Kidney (tissue), 14 donors: Measurements from ENCODE around the gene ATG16L2. TPM values are rescaled to one million over a fixed set of nuclear protein-coding genes. Genes with fewer than 3 reads are reported as not detected.

Experiments used
- DNase-seq, 5 donors: peaks; one replicate each; pipeline ENCODE4 v3.0.0-alpha.2; 2013 to 2020
- FAIRE-seq: peaks from 2 replicates; lab custom pipeline; 2012; peaks lifted over from hg19 to GRCh38; lab: Jason Lieb, UNC
- H3K27ac ChIP-seq, 2 donors: one replicate each; pipeline ENCODE4 v1.7.0; 2013; ENCODE audit warnings: low read depth in 2 of 2, low read length in 2 of 2, inconsistent platforms in 1 of 2
- H3K27me3 ChIP-seq: one replicate; pipeline ENCODE4 v1.7.1; 2013; ENCODE audit warnings: low read length, inconsistent platforms; ENCODE audit not compliant: control insufficient read depth, insufficient read depth
- H3K36me3 ChIP-seq, 3 donors: one replicate each; pipeline versions ENCODE4 v1.7.0 to v1.7.1; 2013; ENCODE audit warnings: low read length in 3 of 3, control low read depth in 1 of 3, inconsistent platforms in 1 of 3; ENCODE audit not compliant: insufficient read depth in 3 of 3, control insufficient read depth in 2 of 3
- H3K4me1 ChIP-seq, 3 donors: one replicate each; pipeline versions ENCODE4 v1.7.0 to v1.7.1; 2013; ENCODE audit warnings: low read length in 3 of 3, inconsistent platforms in 1 of 3, low read depth in 1 of 3; ENCODE audit not compliant: control insufficient read depth in 2 of 3, insufficient read depth in 2 of 3
- H3K4me3 ChIP-seq, 3 donors: one replicate each; pipeline versions ENCODE4 v1.7.0 to v1.8.1; 2013; ENCODE audit warnings: low read length in 3 of 3, control low read depth in 1 of 3, inconsistent platforms in 1 of 3
- H3K9ac ChIP-seq, 3 donors: one replicate each; pipeline versions ENCODE4 v1.7.0 to v1.7.1; 2013; ENCODE audit warnings: low read length in 3 of 3, control low read depth in 1 of 3, inconsistent platforms in 1 of 3
- H3K9me3 ChIP-seq, 3 donors: one replicate each; pipeline versions ENCODE4 v1.7.0 to v1.7.1; 2013; ENCODE audit warnings: low read length in 3 of 3, control low read depth in 1 of 3, inconsistent platforms in 1 of 3; ENCODE audit not compliant: control insufficient read depth in 2 of 3, insufficient read depth in 1 of 3
- intact Hi-C: fragments of 100-400 bp; cut with DNase I; formaldehyde crosslinking; loops from one replicate; pipeline ENCODE4 v1.11.1; 2022
- polyA plus RNA-seq: library from polyadenylated mRNA; stranded (reverse); fragments of 350-450 nt; fragmentation: Illumina TruSeq; extraction: RNeasy Lipid Tissue Mini Kit (QIAGEN cat#74804); gene quantifications from one replicate; pipeline ENCODE4 v1.2.3, GENCODE V29; 2014; ENCODE audit warnings: low read depth, low replicate concordance; ENCODE audit not compliant: insufficient read depth
- total RNA-seq: library from RNA; stranded (reverse); fragmentation: NEBNext Ultra II Directional; extraction: Animal tissue kit (Norgen Biotek cat#: 25700); gene quantifications from one replicate; pipeline ENCODE4 v1.2.1, GENCODE V29; 2021
- TF ChIP-seq, protein P1 (sequence below): IDR thresholded peaks from 3 replicates; pipeline ENCODE4 v1.5.1; 2012; ENCODE audit warnings: mild to moderate bottlenecking, moderate library complexity, borderline replicate concordance; ENCODE audit not compliant: insufficient read depth; ENCODE audit errors: extremely low read depth
- donor health status: control.
- donor health status: control.
- donor health status: control.
- donor health status: control.
- donor health status: control.
- donor health status: DM: yes; HTN: yes; CAD: no.
- donor health status: Normal renal cell carcinoma (clear cell type).

ATG16L2 gene
- total and polyA plus RNA-seq, 2 donors from 2014 or later = 16.1 to 38.6 TPM

DNA sequence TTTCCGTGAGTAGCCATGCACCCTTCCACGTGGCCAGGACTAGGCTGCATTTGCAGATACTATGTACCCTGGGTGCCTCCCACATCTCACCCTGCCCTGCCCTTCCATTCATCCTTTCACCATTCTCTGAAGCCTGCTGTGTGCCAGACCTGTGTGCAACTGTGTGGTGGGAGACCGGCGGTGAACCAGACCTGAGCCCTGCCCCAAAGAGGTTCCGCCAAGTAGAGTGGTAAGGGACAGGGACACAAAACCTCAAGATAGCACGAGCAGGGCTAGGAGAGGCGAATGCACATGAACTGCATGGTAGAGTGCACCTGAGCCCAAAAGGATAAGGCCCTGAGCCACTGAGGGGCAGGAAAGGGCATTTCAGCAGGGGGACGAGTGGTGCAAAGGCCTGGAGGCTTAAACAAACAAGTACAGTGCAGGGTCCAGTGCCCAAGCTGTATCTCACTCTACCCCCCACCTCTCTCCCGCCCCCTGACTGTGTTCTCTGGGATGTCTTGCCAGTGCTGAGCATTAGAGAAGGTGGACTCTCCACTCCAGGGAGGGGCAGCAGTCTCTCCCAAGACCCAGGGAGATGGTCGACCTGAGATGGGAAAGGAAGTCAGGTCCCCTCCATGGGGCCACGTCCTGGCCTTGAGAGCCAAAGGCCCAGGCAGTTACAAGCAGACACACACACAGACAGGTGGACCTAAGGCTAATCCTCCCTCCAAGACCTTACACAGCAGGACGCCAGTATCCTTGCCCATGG lies 47.9 kb upstream of the ATG16L2 start:
- Histone ChIP-seq H3K9me3 (no peaks in the 10 kb centered on the region), H3K4me1 (peaks cover 0 to 13% (median 12%) of the 10 kb centered on the region in 3 donors), H3K27ac (no peak overlapping the region), H3K9ac (no peak overlapping the region), H3K4me3 (no peak overlapping the region), H3K27me3 (no peaks in the 10 kb centered on the region), H3K36me3 (no peaks in the 10 kb centered on the region)
- intact Hi-C loops = no loop called here
- FAIRE-seq (no peak), DNase-seq (no peak)
- TF ChIP-seq, protein P1, sequence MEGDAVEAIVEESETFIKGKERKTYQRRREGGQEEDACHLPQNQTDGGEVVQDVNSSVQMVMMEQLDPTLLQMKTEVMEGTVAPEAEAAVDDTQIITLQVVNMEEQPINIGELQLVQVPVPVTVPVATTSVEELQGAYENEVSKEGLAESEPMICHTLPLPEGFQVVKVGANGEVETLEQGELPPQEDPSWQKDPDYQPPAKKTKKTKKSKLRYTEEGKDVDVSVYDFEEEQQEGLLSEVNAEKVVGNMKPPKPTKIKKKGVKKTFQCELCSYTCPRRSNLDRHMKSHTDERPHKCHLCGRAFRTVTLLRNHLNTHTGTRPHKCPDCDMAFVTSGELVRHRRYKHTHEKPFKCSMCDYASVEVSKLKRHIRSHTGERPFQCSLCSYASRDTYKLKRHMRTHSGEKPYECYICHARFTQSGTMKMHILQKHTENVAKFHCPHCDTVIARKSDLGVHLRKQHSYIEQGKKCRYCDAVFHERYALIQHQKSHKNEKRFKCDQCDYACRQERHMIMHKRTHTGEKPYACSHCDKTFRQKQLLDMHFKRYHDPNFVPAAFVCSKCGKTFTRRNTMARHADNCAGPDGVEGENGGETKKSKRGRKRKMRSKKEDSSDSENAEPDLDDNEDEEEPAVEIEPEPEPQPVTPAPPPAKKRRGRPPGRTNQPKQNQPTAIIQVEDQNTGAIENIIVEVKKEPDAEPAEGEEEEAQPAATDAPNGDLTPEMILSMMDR = no peak

DNA sequence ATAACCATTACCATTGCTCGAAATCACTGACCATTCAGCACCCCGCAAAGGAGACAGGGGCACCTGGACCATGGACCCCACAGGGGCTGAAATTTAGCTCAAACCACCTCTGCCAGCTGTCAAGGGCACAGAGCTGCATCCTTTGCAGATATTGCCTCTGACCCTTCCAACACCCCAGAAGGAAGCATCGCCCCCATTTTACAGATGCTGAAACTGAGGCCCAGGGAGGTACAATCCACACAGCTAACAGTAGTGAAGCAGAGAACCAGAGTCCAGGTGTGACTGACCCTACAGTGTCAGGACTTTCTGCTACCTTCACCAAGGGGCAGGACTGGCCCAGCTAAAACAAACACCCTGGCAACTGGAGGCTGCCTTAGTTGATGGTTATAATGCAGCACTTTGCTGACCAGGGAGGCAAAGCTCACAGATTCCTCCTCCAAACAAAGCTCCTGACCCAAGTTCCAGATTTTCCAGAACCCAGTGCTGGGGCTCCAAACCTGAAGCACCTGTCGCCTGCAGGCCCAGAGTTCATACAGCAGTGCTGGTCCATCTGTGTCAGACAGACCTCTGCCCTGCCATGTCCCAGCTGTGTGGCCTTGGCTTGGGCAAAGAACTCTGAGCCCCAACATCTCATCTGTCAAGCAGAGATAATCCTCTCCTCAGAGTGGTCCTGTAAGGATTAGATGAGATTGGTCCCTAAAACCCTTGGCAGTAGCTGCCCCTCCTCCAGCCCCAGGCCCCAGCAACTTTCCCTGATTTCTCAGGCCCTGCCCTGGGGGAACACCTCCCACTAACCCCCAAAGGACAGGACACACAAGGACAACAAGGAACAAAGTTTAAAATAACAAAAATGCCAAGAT lies 46.8 kb upstream of the ATG16L2 start:
- H3K27me3 ChIP-seq = no peaks in the 10 kb centered on the region
- DNase-seq (no peak), FAIRE-seq (no peak)
- TF ChIP-seq, protein P1 = no peak
- H3K4me1 ChIP-seq = peaks cover 0 to 13% (median 12%) of the 10 kb centered on the region in 3 donors
- intact Hi-C loops = no loop called here
- no peak overlapping the region for H3K4me3 ChIP-seq
- H3K36me3 ChIP-seq = no peaks in the 10 kb centered on the region
- no peak overlapping the region for H3K27ac ChIP-seq
- H3K9ac ChIP-seq = no peak overlapping the region
- no peaks in the 10 kb centered on the region for H3K9me3 ChIP-seq

DNA sequence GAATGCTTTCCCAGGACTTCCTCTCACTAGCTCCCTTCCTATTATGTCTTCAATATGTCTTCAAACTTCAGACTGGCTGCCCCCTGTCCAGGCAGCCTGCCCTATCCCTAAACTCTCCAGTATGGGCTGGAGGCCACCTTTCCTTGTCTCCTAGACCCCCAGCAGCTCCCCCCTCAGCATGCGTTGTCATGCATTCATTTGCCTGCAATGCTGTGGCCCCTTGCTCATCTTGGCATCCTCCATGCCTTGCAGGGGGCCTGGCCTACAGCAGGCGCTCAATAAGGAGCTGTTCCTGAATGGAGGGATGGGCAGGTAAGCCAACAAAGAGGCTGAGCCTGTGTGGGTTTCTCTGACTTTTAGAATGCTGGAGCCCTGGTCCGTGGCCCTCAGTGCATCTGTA lies 45.6 kb upstream of the ATG16L2 start:
- H3K36me3 ChIP-seq = no peaks in the 10 kb centered on the region
- FAIRE-seq (no peak), DNase-seq (no peak)
- H3K9ac ChIP-seq = no peak overlapping the region
- peaks cover 4 to 18% (median 14%) of the 10 kb centered on the region in 3 donors for H3K4me1 ChIP-seq
- no peaks in the 10 kb centered on the region for H3K27me3 ChIP-seq
- intact Hi-C loops = no loop called here
- H3K9me3 ChIP-seq = no peaks in the 10 kb centered on the region
- H3K4me3 ChIP-seq = no peak overlapping the region
- TF ChIP-seq, protein P1 = no peak
- H3K27ac ChIP-seq = no peak overlapping the region
